Activated naive CD4-positive, alpha-beta T cell (primary cell): ENCODE data around the gene USP44.
"Not testable (repeated sequence)": the region's sequence is repeated elsewhere in the genome, so short reads cannot be mapped to it uniquely, and the experiment has no call there.

Source experiments
- DNase-seq, 4 experiments: peaks; one replicate each; lab custom pipeline; 2025; lab: John Stamatoyannopoulos, UW

Gene USP44

DNA sequence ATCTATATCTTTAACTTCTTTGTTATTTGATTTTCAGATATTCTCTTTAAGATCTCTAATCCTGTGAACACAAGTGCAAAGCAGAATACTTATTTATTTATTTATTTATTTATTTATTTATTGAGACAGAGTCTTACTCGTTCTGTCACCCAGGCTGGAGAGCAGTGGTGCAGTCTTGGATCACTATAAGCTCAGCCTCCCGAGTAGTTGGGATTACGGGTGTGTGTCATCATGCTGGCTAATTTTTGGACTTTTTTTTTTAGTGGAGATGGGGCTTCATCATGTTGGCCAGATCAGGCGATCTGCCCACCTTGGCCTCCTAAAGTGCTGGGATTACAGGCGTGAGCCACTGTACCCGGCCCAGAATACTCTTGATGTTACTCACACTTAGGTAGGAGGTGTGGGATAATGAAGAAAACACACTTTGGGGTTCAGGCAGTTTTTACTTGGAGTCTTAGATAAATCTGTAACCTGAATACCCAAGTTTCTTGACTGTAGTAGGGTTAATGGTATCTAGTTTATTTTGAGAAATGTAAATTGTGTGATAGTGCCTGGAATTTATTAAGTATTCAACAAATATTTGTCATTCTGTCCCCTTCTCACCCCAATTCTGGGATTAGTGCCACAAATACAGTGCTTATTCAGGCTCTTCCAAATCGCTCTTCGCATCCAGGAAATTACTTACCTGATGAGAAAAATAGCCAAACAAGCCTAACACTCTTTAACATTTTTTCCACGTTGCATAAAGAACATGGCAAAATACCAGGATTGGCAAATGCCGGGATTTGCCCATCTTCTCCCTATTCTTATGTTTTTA, 44.4 kb downstream of the USP44 start:
- DNase-seq, result no peak

DNA sequence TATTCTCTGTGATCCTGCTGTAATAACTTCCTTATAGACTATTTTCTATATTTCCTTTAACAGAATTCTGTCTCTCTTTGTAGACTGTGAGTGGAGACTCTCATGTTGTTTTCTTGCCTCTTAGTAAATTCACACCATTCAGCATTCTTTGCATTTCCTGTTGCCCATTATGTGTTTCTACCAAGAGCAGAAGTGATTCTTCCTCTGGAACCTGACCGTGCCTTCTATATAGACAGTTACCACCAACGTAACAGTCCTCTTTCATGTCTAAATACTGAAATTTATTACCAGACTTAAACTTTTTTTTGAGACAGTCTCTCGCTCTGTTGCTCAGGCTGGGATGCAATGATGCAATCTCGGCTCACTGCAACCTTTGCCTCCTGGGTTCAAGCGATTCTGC, 46.2 kb downstream of the USP44 start:
- DNase-seq, result no peak

DNA sequence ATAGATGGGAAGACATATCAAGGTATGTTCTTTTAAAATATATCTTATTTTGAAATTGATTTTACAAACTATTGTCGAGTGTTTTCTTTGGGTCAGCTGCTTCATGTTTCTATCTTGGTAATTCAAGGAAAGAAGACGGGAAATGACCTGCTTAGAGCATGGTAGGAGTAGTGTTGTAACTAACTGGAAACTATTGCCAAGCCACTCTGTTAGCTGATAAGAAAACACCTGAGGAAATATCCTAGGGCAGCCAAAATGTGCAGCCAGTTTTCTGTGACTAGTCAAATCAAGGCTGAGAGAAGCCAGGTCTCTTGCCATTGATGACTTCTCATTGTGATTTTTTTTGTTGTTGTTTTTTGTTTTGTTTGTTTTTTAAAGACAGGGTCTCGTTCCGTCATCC, 47.1 kb downstream of the USP44 start:
- DNase-seq, result no peak

DNA sequence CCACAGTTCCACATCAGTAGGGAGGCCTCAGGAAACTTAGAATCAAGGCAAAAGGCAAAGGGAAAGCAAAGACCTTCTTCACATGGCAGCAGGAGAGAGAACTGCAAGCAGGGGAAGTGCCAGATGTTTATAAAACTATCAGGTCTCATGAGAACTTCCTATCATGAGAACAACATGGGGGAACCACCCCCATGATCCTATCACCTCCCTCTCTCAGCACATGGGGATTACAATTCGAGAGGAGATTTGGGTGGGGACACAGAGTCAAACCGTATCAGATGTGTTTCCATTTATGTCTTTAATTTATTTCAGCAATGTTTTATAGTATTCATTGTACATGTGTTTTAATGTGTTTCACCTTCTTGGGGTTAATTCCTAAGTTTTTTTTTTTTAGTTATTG, 51.5 kb downstream of the USP44 start:
- no peak for DNase-seq

DNA sequence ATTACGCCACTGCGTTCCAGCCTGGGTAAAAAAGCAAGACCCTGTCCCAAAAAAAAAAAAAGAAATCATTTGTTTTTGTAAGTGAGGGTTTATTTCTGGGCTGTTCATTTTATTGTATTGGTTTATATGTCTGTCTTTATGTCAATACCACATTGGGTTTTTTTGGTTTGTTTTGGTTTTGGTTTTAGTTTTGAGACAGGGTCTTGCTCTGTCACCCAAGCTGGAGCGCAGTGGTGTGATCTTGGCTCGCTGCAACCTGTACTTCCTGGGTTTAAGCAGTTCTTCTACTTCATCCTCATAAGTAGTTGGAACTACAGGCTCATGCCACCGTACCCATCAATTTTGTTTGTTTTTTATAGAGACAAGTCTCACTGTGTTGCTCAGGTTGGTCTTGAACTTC, 52.3 kb downstream of the USP44 start:
- DNase-seq, result no peak

DNA sequence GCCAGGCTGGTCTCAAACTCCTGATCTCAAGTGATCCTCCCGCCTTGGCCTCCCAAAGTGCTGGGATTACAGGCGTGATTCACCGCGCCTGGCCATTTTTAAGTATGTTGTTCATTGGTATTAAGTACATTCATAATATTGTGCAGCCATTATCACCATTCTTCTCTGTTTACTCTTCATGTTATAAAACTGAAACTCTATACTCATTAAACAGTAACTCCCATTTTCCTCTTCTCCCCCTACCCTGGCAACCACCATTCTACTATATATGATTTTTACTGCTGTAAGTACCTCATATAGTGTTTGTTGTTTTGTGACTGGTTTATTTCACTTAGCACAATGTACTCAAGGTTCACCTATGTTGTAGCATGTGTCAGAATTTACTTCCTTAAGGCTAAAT, 54.2 kb downstream of the USP44 start:
- no peak for DNase-seq

DNA sequence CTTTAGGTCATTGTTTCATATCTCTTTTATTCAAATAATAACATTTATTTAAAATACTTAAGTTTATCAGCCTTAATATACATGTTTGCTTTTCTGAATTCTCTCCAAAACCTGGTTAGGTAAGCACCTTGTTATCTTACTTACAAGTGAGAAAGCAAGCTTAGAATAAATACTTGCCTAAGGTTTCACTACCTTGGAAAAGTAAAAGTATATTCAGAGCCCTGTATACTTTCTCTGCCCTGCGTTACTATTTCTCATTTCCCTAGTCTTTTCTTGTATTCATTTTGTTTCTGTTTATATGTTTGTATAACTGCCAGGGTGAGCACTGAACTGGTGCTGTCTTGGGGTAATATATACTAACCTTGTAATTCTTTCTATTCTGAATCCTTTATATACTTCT, 55.8 kb downstream of the USP44 start:
- no peak for DNase-seq

DNA sequence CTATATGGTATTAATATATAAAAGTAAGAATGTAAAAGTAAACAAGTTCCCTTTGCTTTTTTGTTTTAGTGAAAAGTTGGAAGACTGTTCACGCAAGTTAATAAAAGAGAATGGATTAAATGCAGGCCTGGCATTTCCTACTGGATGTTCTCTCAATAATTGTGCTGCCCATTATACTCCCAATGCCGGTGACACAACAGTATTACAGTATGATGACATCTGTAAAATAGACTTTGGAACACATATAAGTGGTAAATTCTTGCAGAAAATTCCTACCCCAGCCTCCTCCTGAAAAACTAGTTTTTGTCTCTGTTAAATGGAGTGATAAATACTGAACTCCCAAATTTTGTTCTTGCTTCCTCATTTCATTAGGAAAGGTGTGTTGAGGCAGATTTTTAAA, 56.4 kb downstream of the USP44 start:
- DNase-seq, result no peak

DNA sequence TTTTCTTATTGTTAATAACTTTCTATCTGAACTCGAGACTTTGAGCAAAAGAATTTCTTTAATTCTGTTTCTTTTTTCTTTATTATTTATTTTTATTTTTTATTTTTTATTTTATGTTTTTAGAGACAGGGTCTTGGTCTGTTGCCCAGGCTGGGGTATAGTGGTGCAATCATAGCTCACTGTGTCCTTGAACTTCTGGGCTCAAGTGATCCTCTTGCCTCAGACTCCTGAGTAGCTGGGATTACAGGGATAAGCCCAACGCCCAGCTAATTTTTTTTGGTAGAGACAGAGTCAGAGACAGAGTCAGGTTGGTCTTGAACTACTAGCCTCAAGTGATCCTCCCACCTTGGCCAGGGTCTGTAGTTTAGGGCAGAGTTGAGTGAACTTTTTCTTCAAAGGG, 58.8 kb downstream of the USP44 start:
- DNase-seq, result no peak

DNA sequence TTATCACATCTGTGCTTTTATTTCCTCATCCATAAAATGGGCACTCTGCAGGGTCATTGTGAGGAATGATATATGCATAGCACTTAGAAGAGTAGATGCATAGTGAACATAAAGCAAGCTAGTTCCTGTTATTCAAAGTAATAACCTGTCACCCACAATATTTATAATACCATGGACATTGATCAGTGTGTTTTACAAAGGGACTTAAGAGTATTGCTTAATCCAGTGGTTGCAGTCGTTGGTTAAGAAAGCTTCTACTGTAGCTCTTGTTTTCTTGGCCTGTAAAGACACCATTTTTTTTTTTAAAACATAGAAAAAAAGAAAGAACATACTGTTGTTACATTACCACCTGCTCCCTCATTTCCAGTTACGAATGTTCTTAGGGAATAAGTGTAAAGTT, 64.3 kb downstream of the USP44 start:
- DNase-seq, result no peak

DNA sequence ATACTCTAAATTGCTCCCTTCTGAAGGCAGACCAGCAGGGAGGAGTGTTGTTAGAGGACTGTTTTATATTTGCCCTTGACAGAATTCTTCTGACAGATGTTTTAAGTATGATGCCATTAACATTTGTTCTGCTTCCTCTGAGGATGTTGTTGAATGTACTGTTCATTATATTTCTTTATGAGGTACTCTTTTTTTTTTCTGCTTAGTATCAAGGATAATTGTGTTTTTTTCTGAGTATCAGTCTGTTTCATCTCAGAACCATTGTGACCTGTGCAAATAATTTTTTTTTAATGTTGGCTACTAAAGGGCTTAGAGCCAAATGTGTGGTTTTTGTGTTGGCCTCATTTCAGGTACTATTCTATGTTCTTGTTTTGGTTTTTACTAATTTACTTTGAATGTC, 66.8 kb downstream of the USP44 start:
- DNase-seq, result no peak

DNA sequence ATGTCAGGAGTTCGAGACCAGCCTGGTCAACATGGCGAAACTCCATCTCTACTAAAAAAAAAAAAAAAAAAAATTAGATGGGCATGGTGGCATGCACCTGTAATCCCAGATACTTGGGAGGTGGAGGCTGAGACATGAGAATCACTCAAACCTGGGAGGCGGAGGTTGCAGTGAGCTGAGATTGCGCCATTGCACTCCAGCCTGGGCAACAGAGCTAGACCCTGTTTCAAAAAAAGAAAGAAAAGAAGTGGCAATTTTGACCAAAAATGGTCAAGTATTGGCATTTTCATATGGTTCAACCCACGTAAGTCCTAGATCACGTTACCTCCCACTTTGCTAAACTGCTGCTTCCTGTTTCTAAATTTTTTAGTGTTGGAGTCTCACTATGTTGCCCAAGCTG, 68.7 kb downstream of the USP44 start:
- not testable (repeated sequence) for DNase-seq

DNA sequence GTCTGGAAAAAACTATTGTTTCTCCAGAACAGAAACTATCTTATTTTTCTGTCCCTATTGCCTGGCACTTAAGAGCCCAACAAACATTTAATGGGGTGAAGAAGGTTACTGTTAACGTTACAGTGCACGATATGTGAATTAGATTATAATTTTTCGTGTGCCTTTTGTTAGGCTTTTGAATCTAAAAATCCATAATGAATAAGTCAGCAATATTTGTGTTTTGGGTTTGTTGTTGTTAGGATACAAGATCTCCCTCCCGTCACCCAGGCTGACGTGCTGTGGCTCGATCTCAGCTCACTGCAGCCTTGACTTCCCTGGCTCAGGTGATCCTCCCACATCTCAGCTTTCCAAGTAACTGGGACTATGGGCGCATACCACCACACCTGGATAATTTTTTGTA, 69.4 kb downstream of the USP44 start:
- no peak for DNase-seq

DNA sequence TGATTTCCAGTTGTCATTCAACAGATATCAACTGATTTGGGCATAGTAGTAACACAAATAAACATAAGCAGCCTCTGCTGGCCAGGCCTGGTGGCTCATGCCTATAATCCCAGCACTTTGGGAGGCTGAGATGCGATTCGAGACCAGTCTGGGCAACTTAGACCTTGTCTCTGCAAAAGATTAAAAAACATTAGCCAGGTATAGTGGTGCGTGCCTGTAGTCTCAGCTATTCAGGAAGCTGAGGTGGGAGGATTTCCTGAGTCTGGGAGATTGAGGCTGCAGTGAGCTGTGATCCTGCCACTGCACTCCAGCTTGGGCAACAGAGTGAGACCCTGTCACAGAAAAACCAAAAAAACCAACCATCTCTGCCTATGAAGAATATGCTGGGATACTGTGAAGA, 70.2 kb downstream of the USP44 start:
- no peak for DNase-seq

DNA sequence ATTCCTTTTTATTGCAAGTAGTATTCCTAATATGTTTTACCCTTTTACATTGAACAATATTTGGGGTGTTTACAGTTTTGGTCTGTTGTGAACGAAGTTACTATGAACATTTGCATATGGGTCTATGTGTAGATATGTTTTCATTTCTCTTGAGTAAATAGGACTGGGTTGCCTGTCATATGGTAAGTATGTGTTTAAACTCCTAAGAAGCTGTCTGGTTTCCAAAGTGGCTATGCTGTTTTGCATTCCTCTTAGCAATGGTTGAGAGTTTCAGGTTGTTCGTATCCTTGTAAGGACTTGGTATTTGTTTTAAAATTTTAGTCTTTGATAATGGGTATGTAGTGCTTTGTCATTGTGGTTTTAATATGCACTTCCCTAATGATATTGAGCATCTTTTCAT, 71.0 kb downstream of the USP44 start:
- no peak for DNase-seq

DNA sequence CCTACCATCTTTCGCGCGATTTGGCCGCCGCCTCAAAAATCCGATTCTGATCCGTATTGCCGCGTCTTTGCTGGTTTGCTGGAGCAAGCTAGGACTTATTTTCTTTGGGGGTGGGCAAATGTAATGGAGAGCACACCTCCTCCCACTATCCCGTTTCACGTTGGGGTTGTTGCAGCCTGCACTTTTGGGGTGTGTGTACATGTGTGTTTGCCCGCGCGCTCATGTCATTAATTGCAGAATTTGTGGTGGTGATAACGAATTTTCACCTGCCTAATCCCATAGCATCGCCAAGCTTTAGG, 76.7 kb downstream of the USP44 start:
- no peak for DNase-seq

DNA sequence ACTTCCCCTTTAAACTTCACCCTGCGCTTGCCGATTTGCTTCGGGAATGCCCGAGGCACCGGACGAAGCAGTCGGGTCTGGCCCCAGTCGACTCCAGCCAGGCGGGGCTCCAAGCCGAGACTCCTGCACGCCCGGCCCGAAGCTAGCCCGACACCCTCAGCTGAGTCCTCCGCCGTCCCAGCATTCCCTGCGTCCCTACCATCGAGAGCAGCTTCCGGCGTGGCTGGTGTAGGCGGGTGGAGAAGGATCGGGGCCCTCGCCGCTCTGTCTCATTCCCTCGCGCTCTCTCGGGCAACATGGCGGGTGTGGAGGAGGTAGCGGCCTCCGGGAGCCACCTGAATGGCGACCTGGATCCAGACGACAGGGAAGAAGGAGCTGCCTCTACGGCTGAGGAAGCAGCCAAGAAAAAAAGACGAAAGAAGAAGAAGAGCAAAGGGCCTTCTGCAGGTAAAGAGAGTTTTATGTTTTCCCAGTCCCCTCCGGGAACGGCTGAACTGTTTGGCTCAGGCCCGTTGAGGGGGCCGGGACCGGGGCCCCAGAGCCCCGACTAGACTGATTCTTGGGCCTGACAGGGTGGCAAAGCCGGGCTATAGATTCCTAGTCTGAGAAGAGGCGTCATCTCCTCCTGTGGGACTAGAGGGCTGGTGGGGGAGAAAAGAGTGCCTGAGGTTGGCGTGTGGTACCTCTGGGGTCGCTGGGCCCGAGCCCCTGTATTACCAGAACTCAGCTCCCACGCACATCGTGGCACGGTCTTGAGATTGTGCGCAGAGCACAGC, 77.2 kb downstream of the USP44 start, which contains the start of gene METAP2:
METAP2 (plus strand) TSS at position 269 of the 776 bp plus-strand sequence; CDS start at position 297, 28 bp downstream.
- DNase-seq, result peak; percentile 82 to 85 (median 84)

DNA sequence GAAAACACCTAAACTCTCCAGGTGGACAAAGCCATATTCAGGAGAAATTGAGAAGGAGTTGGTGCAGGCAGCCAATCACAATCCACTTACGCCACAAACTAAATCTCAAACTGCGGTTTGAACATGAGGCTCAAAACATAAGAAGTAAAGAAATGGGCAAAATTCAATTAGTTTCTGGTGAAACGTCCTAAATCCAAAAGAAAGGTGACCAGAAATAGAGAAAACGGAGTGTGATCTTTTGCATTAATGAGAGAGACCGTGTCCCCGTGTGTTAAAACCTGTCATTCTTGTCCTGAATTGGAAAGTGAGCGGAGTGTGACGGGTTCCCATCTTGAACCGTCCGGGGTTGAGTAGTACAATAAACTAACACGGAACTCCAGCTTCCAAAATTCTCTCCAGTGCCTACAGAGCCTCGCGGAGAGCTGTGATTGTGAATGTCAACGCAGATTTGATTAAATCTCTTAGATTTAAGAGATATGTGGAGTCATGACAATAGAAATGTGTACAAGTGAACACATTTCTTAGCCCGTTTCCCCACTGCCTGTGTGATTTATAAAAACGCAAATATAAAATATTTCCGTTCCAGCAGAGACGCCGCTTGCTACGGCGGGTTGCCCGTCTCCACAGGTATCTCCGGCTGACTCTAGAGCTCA, 77.9 kb downstream of the USP44 start:
- peak in 2 of 4 experiments; percentile 8 to 21 for DNase-seq

DNA sequence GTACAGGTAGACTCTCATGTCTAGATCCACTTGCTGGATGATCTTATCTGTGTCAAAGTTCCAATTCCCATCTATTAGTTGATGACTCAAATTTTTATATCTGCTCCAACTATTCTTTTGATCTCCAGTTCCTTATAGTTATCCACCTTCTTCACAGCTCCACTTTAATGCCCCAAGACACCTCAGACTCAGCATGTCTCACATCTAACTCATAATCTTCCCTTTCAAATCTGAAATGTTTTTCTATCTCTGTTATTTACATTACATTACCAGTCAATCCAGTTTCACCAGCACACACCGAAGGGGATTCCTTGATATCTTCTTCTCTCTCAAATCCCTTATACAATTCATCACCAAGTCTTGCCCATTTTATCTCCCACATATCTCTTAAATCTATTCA, 81.0 kb downstream of the USP44 start:
- DNase-seq, result no peak
